ENCODE results near the gene VAV3. TPM values are rescaled to one million over a fixed set of nuclear protein-coding genes. Genes with fewer than 3 reads are reported as not detected.
"Not testable (repeated sequence)": the region's sequence is repeated elsewhere in the genome, so short reads cannot be mapped to it uniquely, and the experiment has no call there.

VAV3 gene
- total and polyA plus RNA-seq, 12 donors = 0.72 to 3.4 (median 1.9) TPM

GRCh38 chr1:107895403-107896191, 69.4 kb downstream of the VAV3 start:
- DNase-seq (no peak), ATAC-seq (no peak)
- no peaks in the 10 kb centered on the region for H3K36me3 ChIP-seq
- H3K4me3 ChIP-seq = no peak overlapping the region
- peaks cover 0 to 7% (median 0%) of the 10 kb centered on the region in 11 donors for H3K9me3 ChIP-seq
- H3K27ac ChIP-seq = no peak overlapping the region
- WGBS, 2 donors = 69 to 75% methylated on average over 3 of the region's 3 CpGs
- TF ChIP-seq CTCF (IDR thresholded peaks at IDR 0.05) = no peak
- peaks cover 0 to 32% (median 7%) of the 10 kb centered on the region in 9 donors for H3K4me1 ChIP-seq
- H3K27me3 ChIP-seq = no peaks in the 10 kb centered on the region
- intact Hi-C loops (cut with DNase I) = no loop called here

- Histone ChIP-seq H3K9me3 (peaks cover 0 to 7% (median 0%) of the 10 kb centered on the region in 11 donors), H3K4me3 (no peak overlapping the region), H3K4me1 (peaks cover 0 to 29% (median 7%) of the 10 kb centered on the region in 9 donors), H3K36me3 (no peaks in the 10 kb centered on the region), H3K27ac (no peak overlapping the region), H3K27me3 (no peaks in the 10 kb centered on the region)
- 84 to 89% methylated on average over 1 of the region's 1 CpG for WGBS, 2 donors
- no peak for ATAC-seq
- TF ChIP-seq CTCF (IDR thresholded peaks at IDR 0.05) = no peak
- no peak for DNase-seq
- intact Hi-C loops (cut with DNase I) = no loop called here
Observed at GRCh38 chr1:107894605-107895004, 70.4 kb downstream of the VAV3 start.

GRCh38 chr1:107893350-107893749, 71.6 kb downstream of the VAV3 start:
- WGBS, 2 donors = 98 to 99% methylated on average over 2 of the region's 2 CpGs
- intact Hi-C loops (cut with DNase I); DNase-seq; H3K27me3 ChIP-seq; H3K9me3 ChIP-seq; ATAC-seq; H3K36me3 ChIP-seq; H3K4me3 ChIP-seq; H3K27ac ChIP-seq: not testable (repeated sequence)
- peaks cover 0 to 26% (median 7%) of the 10 kb centered on the region in 9 donors for H3K4me1 ChIP-seq

- intact Hi-C loops (cut with DNase I) = no loop called here
- Histone ChIP-seq H3K4me3 (no peak overlapping the region), H3K4me1 (peaks cover 0 to 1% (median 0%) of the 10 kb centered on the region in 9 donors), H3K27ac (no peak overlapping the region), H3K27me3 (no peaks in the 10 kb centered on the region), H3K9me3 (peaks cover 0 to 7% (median 0%) of the 10 kb centered on the region in 11 donors), H3K36me3 (no peaks in the 10 kb centered on the region)
- WGBS, 2 donors = 82 to 87% methylated on average over 2 of the region's 2 CpGs
- ATAC-seq = no peak
- TF ChIP-seq CTCF (IDR thresholded peaks at IDR 0.05) = no peak
- DNase-seq = no peak
Observed at GRCh38 chr1:107889524-107889923, 75.5 kb downstream of the VAV3 start.

- no peak for ATAC-seq
- no peak for DNase-seq
- intact Hi-C loops (cut with DNase I) = no loop called here
Observed at GRCh38 chr1:107883562-107883961, 81.4 kb downstream of the VAV3 start.

More at GRCh38 chr1:107883562-107883961, 81.4 kb downstream of the VAV3 start:
- no peak for TF ChIP-seq CTCF (IDR thresholded peaks at IDR 0.05)
- Histone ChIP-seq H3K27me3 (no peaks in the 10 kb centered on the region), H3K36me3 (no peaks in the 10 kb centered on the region), H3K4me3 (no peak overlapping the region), H3K9me3 (peaks cover 0 to 3% (median 0%) of the 10 kb centered on the region in 11 donors), H3K4me1 (peaks cover 0 to 15% (median 0%) of the 10 kb centered on the region in 9 donors), H3K27ac (no peak overlapping the region)
